ENCODE results near the gene FOXC1. TPM values are rescaled to one million over a fixed set of nuclear protein-coding genes. Genes with fewer than 3 reads are reported as not detected.

Gene FOXC1
- polyA plus RNA-seq (2011; rRNA removed) (7.6 and 7.8 TPM in 2 replicates), polyA minus RNA-seq (2011; rRNA and poly(A)+ RNA removed) (6.4 and 7.7 TPM in 2 replicates)

DNA sequence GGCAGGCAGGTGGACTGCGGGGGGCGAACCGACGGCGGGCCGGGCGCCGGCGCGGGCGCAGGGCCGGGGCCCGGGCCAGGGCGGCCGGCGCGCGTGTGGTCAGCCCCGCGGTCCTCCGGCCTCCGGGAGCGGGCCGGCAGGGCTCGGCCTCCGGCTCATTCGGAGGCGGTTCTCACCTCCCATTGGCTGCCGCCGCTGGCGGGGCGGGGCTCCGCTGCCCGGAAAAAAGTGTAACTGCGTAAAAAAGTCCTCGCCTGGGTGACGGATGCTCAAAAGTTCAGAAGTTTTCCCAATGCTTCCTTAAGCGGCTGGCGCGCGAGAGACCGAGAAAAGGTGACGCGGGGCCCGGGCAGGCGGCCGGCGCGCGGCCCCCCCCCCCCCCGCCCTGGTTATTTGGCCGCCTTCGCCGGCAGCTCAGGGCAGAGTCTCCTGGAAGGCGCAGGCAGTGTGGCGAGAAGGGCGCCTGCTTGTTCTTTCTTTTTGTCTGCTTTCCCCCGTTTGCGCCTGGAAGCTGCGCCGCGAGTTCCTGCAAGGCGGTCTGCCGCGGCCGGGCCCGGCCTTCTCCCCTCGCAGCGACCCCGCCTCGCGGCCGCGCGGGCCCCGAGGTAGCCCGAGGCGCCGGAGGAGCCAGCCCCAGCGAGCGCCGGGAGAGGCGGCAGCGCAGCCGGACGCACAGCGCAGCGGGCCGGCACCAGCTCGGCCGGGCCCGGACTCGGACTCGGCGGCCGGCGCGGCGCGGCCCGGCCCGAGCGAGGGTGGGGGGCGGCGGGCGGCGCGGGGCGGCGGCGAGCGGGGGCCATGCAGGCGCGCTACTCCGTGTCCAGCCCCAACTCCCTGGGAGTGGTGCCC lies at the start of gene FOXC1:
FOXC1 (plus strand) TSS at position 268 of the 849 bp plus-strand sequence; CDS start at position 799, 531 bp downstream.
- H3K4me3 ChIP-seq (ENCODE audit: low read depth, low read length) = peak within 1 kb of the TSS; percentile 87
- peak; percentile 80 for DNase-seq (ENCODE audit: low read depth)
- peaks cover 35% of the 10 kb centered on the region for H3K27me3 ChIP-seq (ENCODE audit: control insufficient read depth, insufficient read depth, low read length)
- TF ChIP-seq, protein P1, sequence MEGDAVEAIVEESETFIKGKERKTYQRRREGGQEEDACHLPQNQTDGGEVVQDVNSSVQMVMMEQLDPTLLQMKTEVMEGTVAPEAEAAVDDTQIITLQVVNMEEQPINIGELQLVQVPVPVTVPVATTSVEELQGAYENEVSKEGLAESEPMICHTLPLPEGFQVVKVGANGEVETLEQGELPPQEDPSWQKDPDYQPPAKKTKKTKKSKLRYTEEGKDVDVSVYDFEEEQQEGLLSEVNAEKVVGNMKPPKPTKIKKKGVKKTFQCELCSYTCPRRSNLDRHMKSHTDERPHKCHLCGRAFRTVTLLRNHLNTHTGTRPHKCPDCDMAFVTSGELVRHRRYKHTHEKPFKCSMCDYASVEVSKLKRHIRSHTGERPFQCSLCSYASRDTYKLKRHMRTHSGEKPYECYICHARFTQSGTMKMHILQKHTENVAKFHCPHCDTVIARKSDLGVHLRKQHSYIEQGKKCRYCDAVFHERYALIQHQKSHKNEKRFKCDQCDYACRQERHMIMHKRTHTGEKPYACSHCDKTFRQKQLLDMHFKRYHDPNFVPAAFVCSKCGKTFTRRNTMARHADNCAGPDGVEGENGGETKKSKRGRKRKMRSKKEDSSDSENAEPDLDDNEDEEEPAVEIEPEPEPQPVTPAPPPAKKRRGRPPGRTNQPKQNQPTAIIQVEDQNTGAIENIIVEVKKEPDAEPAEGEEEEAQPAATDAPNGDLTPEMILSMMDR (IDR thresholded peaks at IDR 0.05; ENCODE audit: insufficient read depth, low read depth, low read length) = no peak
- POLR2A ChIA-PET = interaction anchor here (0.5 to 1.6 kb wide), 4 partner anchors 86 to 320 kb away, joined by 3 to 4 read pairs (median 4); no protein-coding TSS in a partner anchor
- CTCF ChIA-PET = interaction anchor here (0.7 to 2.7 kb wide), 9 partner anchors 13 to 494 kb away, joined by 3 to 12 read pairs (median 7); no protein-coding TSS in a partner anchor
- peaks cover 2% of the 10 kb centered on the region for H3K36me3 ChIP-seq (ENCODE audit: control insufficient read depth, insufficient read depth, low read length)

- DNase-seq (ENCODE audit: low read depth) = no peak
- H3K4me3 ChIP-seq (ENCODE audit: low read depth, low read length) = no peak overlapping the region
- ChIA-PET CTCF (interaction anchor here (0.6 to 1.8 kb wide), 3 partner anchors 11 to 426 kb away, joined by 3 to 6 read pairs (median 3); no protein-coding TSS in a partner anchor), POLR2A (no interaction called here)
- H3K27me3 ChIP-seq (ENCODE audit: control insufficient read depth, insufficient read depth, low read length) = peaks cover 2% of the 10 kb centered on the region; the same call in 1 of the 2 replicates
- no peaks in the 10 kb centered on the region for H3K36me3 ChIP-seq (ENCODE audit: control insufficient read depth, insufficient read depth, low read length)
- TF ChIP-seq, protein P1 (IDR thresholded peaks at IDR 0.05; ENCODE audit: insufficient read depth, low read depth, low read length) = no peak
Observed at GRCh38 chr6:1560281-1561058, 49.2 kb upstream of the FOXC1 start.

- Histone ChIP-seq H3K27me3 (ENCODE audit: control insufficient read depth, insufficient read depth, low read length) (peaks cover 2% of the 10 kb centered on the region; the same call in 1 of the 2 replicates), H3K36me3 (ENCODE audit: control insufficient read depth, insufficient read depth, low read length) (no peaks in the 10 kb centered on the region), H3K4me3 (ENCODE audit: low read depth, low read length) (no peak overlapping the region)
- CTCF ChIA-PET = interaction anchor here (1.0 to 2.6 kb wide), 4 partner anchors 9 to 38 kb away, joined by 3 to 9 read pairs (median 4); no protein-coding TSS in a partner anchor
- DNase-seq (ENCODE audit: low read depth) = no peak
- TF ChIP-seq, protein P1 (IDR thresholded peaks at IDR 0.05; ENCODE audit: insufficient read depth, low read depth, low read length) = no peak
- POLR2A ChIA-PET = interaction anchor here (0.6 kb wide), 1 partner anchor 32 kb away, joined by 3 read pairs; no protein-coding TSS in a partner anchor
Observed at GRCh38 chr6:1561355-1561754, 48.4 kb upstream of the FOXC1 start.

- TF ChIP-seq, protein P1 (IDR thresholded peaks at IDR 0.05; ENCODE audit: insufficient read depth, low read depth, low read length) = no peak
- H3K4me3 ChIP-seq (ENCODE audit: low read depth, low read length) = no peak overlapping the region
- CTCF ChIA-PET = interaction anchor here (0.6 to 2.6 kb wide), 9 partner anchors 8 to 536 kb away, joined by 3 to 12 read pairs (median 4); no protein-coding TSS in a partner anchor
- no peak for DNase-seq (ENCODE audit: low read depth)
- POLR2A ChIA-PET = no interaction called here
- H3K27me3 ChIP-seq (ENCODE audit: control insufficient read depth, insufficient read depth, low read length) = peaks cover 2% of the 10 kb centered on the region; the same call in 1 of the 2 replicates
- no peaks in the 10 kb centered on the region for H3K36me3 ChIP-seq (ENCODE audit: control insufficient read depth, insufficient read depth, low read length)
Observed at GRCh38 chr6:1562171-1562955, 47.4 kb upstream of the FOXC1 start.
